Hippocampal formation (tissue), 2 donors: ENCODE results near the gene NTPCR.

ENCODE experiments used
- DNase-seq, 2 donors: peaks; one replicate each; lab custom pipeline; 2025; lab: John Stamatoyannopoulos, UW

The NTPCR gene

DNA sequence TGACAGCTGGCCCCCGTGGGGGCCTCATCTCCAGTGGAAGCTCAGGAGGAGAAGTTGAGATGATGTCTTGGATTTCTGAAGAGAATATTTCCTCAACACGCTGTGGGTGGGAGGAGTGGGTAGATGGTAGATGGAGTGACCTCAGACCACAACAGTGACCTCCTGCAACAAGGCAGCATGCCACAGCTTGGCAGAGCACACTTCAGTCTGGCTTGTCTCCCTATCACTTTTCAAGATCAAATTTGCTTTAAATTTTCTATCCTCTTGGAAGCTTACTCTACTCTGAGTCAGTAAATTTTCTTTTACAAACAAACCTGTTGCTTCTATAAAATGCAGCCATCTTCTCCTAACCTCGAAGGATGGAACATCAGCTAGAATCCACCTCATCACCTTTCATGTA, 59.7 kb downstream of the NTPCR start:
- DNase-seq: no peak

DNA sequence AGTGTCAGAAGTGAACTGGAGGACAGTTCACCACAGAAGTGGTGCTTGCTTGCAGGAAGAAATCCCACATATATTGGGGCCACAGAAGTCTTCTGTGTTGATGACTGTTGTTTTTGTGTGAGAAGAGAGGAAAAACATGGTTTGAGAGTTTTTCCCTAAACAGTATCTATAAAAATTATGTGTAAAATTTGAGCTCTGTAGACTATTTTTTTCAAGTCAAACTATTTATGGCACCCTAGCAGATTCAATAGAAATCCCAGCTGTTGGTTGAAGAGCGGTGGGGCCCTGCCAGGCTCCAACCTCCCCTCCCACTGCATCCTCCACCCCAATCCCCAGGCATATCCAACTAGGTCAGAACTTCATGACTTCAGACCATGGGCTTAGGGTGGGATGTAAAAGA, 61.6 kb downstream of the NTPCR start:
- DNase-seq: no peak

DNA sequence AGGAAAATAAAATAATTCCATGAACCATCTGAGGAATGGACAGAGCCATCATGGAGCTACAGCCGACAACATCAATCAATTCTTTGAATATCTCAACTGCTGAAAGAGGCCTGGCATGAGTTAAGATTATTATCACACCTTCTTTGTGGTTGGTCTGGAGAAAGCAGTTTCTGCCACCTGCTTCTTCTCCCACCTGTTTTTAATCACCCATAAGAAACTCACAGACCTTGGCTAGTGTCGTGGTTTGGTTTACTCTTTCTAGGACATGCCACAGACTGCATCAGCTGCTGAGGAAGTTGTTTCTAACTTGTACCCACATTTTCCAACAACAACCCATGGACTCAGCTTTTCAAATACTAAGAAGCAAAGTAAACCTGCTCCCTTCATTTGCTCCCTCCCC, 65.6 kb downstream of the NTPCR start:
- DNase-seq: no peak

DNA sequence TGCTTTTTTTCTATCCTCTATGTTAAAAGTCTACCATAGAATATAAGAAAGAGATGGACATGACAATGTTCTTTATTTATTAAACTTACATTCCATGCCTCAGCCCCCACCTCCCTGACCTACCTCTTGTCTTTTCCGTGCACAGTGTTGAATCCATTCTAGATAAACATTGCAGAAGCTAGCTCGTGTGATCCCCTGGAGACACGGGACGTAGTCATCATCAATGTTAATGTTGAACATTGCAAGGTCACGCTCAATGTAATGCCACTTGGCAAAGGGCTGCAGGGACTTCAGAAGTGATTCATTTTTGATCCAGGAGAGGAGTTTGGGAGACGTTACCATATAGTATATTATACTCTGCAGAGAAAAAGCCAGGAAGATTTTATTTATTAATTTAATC, 66.4 kb downstream of the NTPCR start:
- DNase-seq: no peak

DNA sequence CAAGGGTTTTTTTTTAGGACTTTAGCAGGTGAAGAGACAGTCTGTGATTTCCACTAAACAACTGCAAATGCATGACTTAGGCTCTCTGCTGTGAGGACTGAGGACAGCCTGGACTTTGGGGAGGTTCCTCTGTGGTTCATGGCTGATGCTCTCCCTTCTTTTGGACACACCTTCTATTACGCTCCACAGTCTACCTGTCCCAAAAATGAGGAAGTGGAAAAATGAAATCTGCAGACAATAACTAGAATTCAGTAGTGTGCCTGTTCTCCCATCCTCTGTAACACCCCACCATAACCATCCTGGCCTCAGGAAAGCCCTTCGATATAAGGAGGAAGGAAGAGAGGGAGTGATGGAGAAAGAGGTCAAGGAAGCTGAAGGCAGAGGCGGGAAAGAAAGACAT, 68.7 kb downstream of the NTPCR start:
- DNase-seq: no peak

DNA sequence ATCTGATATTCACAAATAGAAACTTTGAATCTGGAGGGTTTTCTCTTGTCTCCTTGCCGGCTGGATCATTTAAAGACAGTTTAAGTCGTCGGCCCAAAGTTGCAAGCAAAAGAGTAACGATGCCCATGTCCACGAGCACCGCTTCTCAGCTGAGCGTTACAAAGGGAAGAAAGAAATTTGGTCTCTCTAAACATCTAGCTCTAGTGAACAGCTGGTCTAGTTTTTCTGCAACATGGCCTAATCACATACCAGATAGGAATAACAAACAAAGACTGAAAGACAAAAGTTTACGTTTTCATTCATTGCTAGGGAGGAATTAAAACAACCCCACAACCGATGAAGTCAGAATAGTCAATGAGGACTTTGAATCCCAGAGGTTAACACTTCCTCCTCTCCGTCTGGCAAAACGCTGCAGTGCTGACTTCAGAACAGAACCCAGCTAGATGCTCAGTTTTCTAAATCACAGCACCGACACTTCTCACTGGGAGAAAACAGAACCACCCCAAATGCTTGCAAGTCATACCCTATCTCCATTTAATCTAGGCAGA, 69.4 kb downstream of the NTPCR start:
- DNase-seq: peak in 1 of 2 donors; percentile 11

DNA sequence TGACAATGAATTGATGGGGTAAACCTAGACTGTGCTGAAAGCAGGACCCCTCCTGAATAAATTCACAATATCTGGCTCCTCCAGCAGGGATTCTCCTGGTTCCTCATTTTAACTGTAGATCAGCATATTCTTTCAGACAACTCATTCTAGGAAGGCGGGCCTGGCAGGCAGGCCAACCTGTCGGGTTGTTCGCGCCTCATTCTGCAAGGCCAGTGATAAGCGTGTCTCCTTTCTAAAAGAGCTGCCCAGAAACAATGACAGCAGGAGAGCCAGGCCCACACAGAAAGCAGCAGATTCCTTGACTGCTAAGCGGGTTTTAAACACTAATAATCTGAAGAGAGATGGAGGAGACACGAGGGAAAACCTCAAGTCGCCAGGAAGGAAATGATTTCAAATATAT, 70.0 kb downstream of the NTPCR start:
- DNase-seq: no peak

DNA sequence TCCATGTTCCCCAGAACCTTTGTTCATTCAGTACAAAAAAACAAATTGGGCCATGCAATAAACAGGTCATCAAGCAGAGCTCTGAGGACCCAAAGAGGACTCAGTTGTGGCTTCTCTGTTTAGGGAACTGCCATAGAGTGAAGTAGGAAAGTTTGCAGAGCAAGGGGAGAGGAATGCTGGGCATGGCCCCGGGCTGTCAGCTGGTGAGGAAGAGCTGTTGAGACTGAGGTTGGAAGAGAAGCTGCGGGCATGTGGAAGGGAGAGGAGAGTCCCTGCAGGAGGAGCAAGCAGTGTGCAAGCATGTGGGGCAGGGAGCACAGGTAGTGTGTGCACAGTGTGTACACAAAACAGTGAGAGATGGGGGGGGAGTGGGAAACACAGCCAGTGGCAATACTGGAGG, 71.8 kb downstream of the NTPCR start:
- no peak for DNase-seq

DNA sequence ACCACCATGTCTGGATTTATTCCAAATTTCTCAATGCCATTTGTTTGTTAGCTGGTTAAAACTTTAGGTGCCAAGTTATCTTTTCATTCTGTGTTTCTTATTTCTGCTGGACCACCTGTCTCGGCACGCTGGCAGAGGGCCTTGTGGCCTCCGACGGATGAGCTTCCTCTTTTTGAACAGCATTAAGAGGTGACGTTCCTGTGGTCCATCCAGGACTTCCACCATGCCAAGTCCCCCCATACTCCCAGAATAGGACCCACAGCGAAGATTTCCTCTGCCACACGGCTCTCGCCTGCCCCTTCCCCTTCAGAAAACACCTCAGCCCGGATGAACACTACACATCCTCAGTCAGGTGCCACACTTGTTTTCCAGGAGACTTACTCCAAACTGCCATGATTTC, 73.8 kb downstream of the NTPCR start:
- no peak for DNase-seq

DNA sequence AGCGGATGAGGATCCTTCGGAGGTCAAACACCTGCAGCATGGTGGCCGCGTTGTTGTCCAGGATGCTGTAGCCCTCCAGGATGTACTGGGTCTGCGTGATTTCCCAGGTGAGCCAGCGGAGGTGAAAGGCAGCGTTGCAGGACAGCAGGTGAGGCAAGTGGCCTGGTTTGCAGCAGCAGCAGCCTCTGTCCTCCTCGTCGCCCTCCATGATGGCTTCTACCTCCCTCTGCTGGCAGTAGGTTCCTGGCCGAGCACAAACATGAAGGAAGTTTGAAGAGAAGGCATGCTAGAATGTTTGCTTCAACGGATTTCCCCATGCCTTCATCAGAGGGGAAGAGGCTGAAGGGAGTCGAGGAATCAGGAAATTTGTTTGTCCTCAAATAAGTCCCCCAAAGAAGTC, 74.7 kb downstream of the NTPCR start:
- DNase-seq: peak in 1 of 2 donors; percentile 5

DNA sequence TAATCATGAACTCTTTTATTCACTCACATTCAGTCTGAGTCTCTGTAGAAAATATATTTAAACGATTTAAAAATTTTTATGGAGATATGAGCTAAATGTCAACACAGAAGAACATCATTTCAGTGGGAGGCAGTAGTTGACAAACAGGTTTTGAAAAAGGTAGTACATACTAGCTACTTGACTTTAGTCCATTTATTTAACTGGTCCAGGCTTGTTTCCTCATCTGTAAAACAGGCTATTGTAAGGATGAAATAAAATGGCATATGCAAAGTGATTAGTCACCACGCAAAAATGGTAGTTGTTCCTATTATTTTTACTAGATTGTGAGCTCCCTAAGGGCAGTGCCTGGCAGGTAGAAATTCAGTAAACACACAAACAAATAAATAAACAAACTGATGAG, 75.2 kb downstream of the NTPCR start:
- no peak for DNase-seq

DNA sequence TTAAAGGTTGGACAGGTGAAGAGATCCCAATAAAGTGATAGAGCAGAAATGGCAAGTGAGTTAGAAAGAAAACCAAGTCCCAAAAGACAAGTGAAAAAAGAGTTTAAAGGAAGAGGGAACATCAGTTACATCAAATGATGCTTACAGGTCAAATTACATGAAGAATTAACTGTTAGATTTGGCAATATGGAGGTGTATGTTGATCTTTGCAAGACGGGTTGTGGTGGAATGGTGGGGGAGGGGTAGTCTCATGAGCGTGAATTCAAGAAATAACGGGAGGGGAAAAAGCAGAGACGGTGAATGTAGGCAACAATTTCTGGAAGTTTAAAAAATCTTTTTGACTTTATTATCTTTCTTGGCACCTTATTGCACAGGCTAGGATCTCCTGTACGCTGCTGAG, 76.6 kb downstream of the NTPCR start:
- DNase-seq: no peak

DNA sequence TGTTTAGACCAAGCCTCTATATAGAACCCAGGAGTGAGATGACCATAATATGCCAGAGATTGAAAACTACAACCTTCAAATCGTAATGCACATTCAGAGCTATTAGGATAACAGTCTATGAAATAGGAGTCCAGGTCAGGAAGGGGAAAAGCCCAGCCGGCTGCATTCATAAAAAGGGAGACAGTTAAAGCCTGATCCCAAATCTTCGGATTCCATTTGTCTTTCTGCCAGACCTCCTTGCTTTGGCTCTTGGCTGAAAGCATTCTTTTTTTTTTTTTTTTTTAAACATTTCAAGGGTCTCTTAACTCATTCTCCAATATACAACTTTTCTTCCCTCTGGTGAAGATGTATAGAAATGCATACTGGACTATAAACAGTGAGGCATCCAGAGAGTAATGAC, 81.1 kb downstream of the NTPCR start:
- DNase-seq: no peak

DNA sequence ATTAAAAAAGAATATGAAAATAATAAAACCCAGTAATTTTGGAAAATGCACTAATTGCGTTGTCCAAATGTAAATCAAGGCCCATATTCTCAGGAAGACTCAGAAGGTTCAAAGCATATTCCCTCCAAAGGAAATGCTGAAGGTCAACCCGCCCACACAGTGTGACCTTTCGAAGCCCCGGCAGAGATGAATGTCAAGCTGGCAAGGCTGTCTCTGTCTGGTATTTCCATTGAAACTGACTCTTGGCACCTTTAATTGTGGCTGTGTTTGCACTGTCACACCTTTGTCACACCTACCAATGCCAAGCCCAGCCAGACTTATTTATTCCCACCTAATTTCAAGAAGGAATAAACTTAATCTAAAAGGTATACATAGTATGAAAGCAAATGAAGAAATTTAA, 82.5 kb downstream of the NTPCR start:
- no peak for DNase-seq

DNA sequence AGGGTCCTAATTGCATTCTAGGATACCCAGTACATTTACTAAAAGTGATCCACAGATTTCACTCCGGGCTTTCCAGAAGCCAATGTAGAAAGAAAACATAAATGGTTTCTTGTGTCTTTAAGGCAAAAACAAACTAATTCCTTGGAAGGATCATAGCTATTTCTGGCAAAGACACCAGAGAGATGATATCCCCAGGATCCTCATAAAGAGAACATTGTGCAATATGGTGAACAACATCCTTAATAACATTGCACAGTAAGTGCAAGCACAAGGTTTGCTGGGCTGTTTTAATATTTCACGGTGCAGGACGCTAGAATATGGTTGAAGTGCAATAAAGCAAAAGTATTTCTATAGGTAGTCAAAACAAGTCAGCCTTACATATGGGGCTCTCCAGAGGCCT, 83.0 kb downstream of the NTPCR start:
- DNase-seq: no peak
